Kidney epithelial cell (primary cell): ENCODE measurements around the gene COL27A1. TPM values are rescaled to one million over a fixed set of nuclear protein-coding genes. Genes with fewer than 3 reads are reported as not detected.

Experiments
- DNase-seq: peaks from one replicate; pipeline ENCODE4 v3.0.0-alpha.2; 2010; ENCODE audit warnings: low read depth
- H3K27me3 ChIP-seq: 2 replicates; pipeline ENCODE4 v1.6.0; 2011; ENCODE audit warnings: low read length; ENCODE audit not compliant: control insufficient read depth, insufficient read depth
- H3K36me3 ChIP-seq: 2 replicates; pipeline ENCODE4 v1.5.1; 2011; ENCODE audit warnings: low read length; ENCODE audit not compliant: control insufficient read depth, insufficient read depth
- H3K4me3 ChIP-seq: 2 replicates; pipeline ENCODE4 v1.5.1; 2011; ENCODE audit warnings: low read depth, mild to moderate bottlenecking, control low read depth, low read length
- CTCF ChIP-seq: IDR thresholded peaks from 2 replicates; pipeline ENCODE4 v1.5.1; 2011; ENCODE audit warnings: mild to moderate bottlenecking, moderate library complexity, low read length, control low read depth, inconsistent platforms; ENCODE audit not compliant: insufficient read depth, poor library complexity, severe bottlenecking
- total RNA-seq: library from RNA; depleted of rRNA; stranded (reverse); fragments of >200 nt; gene quantifications from 2 replicates; pipeline ENCODE4 v1.2.3, GENCODE V29; 2015

Gene COL27A1
- total RNA-seq, 1 donor from 2014 or later: 8.4 TPM

GRCh38 chr9:114314881-114315722 lies 159.8 kb downstream of the COL27A1 start:
- Histone ChIP-seq H3K27me3 (peaks cover 2% of the 10 kb centered on the region), H3K4me3 (no peak overlapping the region), H3K36me3 (no peaks in the 10 kb centered on the region)
- DNase-seq: no peak
- no peak for TF ChIP-seq CTCF

- Histone ChIP-seq H3K36me3 (no peaks in the 10 kb centered on the region), H3K27me3 (peaks cover 2% of the 10 kb centered on the region), H3K4me3 (no peak overlapping the region)
- no peak for TF ChIP-seq CTCF
- no peak for DNase-seq
Measured at GRCh38 chr9:114315723-114316363, 160.5 kb downstream of the COL27A1 start.

- no peak for DNase-seq
- no peak for TF ChIP-seq CTCF
- Histone ChIP-seq H3K4me3 (no peak overlapping the region), H3K27me3 (peaks cover 2% of the 10 kb centered on the region), H3K36me3 (no peaks in the 10 kb centered on the region)
Measured at GRCh38 chr9:114316605-114317230, 161.4 kb downstream of the COL27A1 start.

GRCh38 chr9:114317665-114318357 lies 162.5 kb downstream of the COL27A1 start:
- no peak for DNase-seq
- TF ChIP-seq CTCF: no peak
- Histone ChIP-seq H3K4me3 (no peak overlapping the region), H3K36me3 (no peaks in the 10 kb centered on the region), H3K27me3 (peaks cover 2% of the 10 kb centered on the region)

GRCh38 chr9:114318416-114318815 lies 163.1 kb downstream of the COL27A1 start:
- no peak overlapping the region for H3K4me3 ChIP-seq
- no peak for TF ChIP-seq CTCF
- no peak for DNase-seq
- no peaks in the 10 kb centered on the region for H3K36me3 ChIP-seq
- peaks cover 2% of the 10 kb centered on the region for H3K27me3 ChIP-seq
